ENCODE data around the gene C1QTNF9. TPM values are rescaled to one million over a fixed set of nuclear protein-coding genes. Genes with fewer than 3 reads are reported as not detected.

C1QTNF9 gene
- polyA plus RNA-seq, 1 donor (not counting 4 experiments of a cell fraction or from before 2014, with no cell fraction given): not detected

DNA sequence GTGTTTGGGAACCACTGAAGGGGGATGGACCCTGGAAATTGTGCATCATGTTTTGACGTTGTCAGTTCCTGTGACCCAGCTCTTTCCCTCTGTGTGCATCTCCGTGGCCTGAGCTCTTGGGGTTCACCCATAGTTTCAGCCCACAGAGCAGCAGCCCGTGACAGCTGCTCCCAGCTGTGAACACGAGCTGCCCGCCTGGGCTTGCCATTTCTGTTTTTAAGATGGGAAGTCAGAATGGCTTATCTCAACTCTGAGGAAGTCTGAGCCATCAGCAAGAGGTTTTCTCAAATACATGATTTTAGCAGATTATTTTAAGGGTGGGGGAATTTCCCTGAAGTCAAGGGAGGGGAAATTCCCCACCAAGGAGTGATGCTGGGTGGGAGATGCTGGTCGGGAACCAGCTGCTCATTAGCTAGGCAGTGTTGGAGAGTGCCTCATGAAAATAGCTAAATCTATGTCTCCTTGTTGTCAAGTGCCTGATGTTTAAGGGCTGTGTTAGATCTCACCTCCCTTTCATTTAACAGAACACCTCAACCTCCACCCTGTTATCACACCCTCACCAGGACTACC lies 34.8 kb upstream of the C1QTNF9 start:
- FAIRE-seq: peak; percentile 34
- H3K4me2 ChIP-seq (ENCODE audit: control insufficient read depth, extremely low read depth, insufficient read depth, low read depth, low read length): no peak overlapping the region

DNA sequence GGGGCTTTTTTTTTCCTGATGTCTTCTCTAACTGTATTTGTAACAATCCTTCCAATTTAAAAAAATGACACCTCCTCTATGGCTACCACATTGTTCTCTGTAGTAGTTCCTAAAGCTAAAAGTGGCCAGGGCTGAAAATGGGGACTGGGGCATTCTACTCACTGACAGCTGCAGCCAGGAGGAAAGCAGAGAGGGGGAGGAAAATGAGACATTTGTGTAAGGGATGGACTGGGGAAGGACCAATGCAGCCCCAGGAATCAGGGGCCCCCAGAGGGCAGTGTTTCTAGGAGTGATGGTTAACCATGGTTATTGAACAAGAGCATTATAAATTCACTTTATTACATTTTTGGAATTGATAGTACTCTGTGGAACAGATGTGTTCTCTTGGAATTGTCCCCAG lies 34.3 kb upstream of the C1QTNF9 start:
- dilution Hi-C loops (cut with MboI; ENCODE audit: extremely low pct_ligation_motif_present, low sequenced_read_pairs): no loop called here
- Histone ChIP-seq H3K4me2 (ENCODE audit: control insufficient read depth, extremely low read depth, insufficient read depth, low read depth, low read length) (no peak overlapping the region), H3K9ac (ENCODE audit: control insufficient read depth, extremely low read depth, insufficient read depth, low read length) (no peak overlapping the region), H3K4me3 (ENCODE audit: control insufficient read depth in 2 of 3, extremely low read depth in 1 of 3, insufficient read depth in 2 of 3, low read depth in 1 of 3, low read length in 3 of 3) (no peak overlapping the region), H2AFZ (ENCODE audit: control insufficient read depth, low read length) (no peak overlapping the region), H4K20me1 (ENCODE audit: control insufficient read depth, extremely low read depth, insufficient read depth, low read length) (no peaks in the 10 kb centered on the region), H3K9me3 (ENCODE audit: control insufficient read depth, low read depth, low read length) (no peaks in the 10 kb centered on the region), H3K4me1 (ENCODE audit: control insufficient read depth, extremely low read depth, insufficient read depth, low read length) (peaks cover 22% of the 10 kb centered on the region), H3K27ac (ENCODE audit: control insufficient read depth, insufficient read depth, low read length) (no peak overlapping the region), H3K36me3 (ENCODE audit: control insufficient read depth in 2 of 2, extremely low read depth in 1 of 2, insufficient read depth in 2 of 2, low read length in 2 of 2) (no peaks in the 10 kb centered on the region), H3K9me1 (ENCODE audit: control insufficient read depth, extremely low read depth, insufficient read depth, low read length) (no peaks in the 10 kb centered on the region), H3K27me3 (ENCODE audit: control insufficient read depth, extremely low read depth, insufficient read depth, low read length) (no peaks in the 10 kb centered on the region), H3K79me2 (ENCODE audit: control insufficient read depth, insufficient read depth, low read length) (no peaks in the 10 kb centered on the region)
- DNase-seq (ENCODE audit: low read depth, low spot score) (no peak), FAIRE-seq (no peak)
- TF ChIP-seq EZH2 (IDR thresholded peaks at IDR 0.05; ENCODE audit: low read length): no peak
- TF ChIP-seq, protein P1, sequence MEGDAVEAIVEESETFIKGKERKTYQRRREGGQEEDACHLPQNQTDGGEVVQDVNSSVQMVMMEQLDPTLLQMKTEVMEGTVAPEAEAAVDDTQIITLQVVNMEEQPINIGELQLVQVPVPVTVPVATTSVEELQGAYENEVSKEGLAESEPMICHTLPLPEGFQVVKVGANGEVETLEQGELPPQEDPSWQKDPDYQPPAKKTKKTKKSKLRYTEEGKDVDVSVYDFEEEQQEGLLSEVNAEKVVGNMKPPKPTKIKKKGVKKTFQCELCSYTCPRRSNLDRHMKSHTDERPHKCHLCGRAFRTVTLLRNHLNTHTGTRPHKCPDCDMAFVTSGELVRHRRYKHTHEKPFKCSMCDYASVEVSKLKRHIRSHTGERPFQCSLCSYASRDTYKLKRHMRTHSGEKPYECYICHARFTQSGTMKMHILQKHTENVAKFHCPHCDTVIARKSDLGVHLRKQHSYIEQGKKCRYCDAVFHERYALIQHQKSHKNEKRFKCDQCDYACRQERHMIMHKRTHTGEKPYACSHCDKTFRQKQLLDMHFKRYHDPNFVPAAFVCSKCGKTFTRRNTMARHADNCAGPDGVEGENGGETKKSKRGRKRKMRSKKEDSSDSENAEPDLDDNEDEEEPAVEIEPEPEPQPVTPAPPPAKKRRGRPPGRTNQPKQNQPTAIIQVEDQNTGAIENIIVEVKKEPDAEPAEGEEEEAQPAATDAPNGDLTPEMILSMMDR (optimal IDR thresholded peaks at IDR 0.05 in 1 of 3, IDR thresholded peaks at IDR 0.05 in 1 of 3, conservative IDR thresholded peaks at IDR 0.05 in 1 of 3; ENCODE audit: extremely low read depth in 1 of 3, insufficient read depth in 2 of 3, low read length in 3 of 3): no peak

More for the DNA sequence above, 34.8 kb upstream of the C1QTNF9 start:
- Histone ChIP-seq H3K27ac (ENCODE audit: control insufficient read depth, insufficient read depth, low read length) (no peak overlapping the region), H3K36me3 (ENCODE audit: control insufficient read depth in 2 of 2, extremely low read depth in 1 of 2, insufficient read depth in 2 of 2, low read length in 2 of 2) (no peaks in the 10 kb centered on the region), H3K4me3 (ENCODE audit: control insufficient read depth in 2 of 3, extremely low read depth in 1 of 3, insufficient read depth in 2 of 3, low read depth in 1 of 3, low read length in 3 of 3) (no peak overlapping the region), H3K79me2 (ENCODE audit: control insufficient read depth, insufficient read depth, low read length) (no peaks in the 10 kb centered on the region), H3K9ac (ENCODE audit: control insufficient read depth, extremely low read depth, insufficient read depth, low read length) (no peak overlapping the region), H4K20me1 (ENCODE audit: control insufficient read depth, extremely low read depth, insufficient read depth, low read length) (no peaks in the 10 kb centered on the region), H3K4me1 (ENCODE audit: control insufficient read depth, extremely low read depth, insufficient read depth, low read length) (peaks cover 22% of the 10 kb centered on the region), H3K9me3 (ENCODE audit: control insufficient read depth, low read depth, low read length) (no peaks in the 10 kb centered on the region), H2AFZ (ENCODE audit: control insufficient read depth, low read length) (no peak overlapping the region), H3K9me1 (ENCODE audit: control insufficient read depth, extremely low read depth, insufficient read depth, low read length) (no peaks in the 10 kb centered on the region), H3K27me3 (ENCODE audit: control insufficient read depth, extremely low read depth, insufficient read depth, low read length) (no peaks in the 10 kb centered on the region)
- no peak for DNase-seq (ENCODE audit: low read depth, low spot score)
- dilution Hi-C loops (cut with MboI; ENCODE audit: extremely low pct_ligation_motif_present, low sequenced_read_pairs): no loop called here
- TF ChIP-seq, protein P1 (optimal IDR thresholded peaks at IDR 0.05 in 1 of 3, IDR thresholded peaks at IDR 0.05 in 1 of 3, conservative IDR thresholded peaks at IDR 0.05 in 1 of 3; ENCODE audit: extremely low read depth in 1 of 3, insufficient read depth in 2 of 3, low read length in 3 of 3): no peak
- no peak for TF ChIP-seq EZH2 (IDR thresholded peaks at IDR 0.05; ENCODE audit: low read length)
